Measurements from ENCODE around the gene DMRTC2. TPM values are rescaled to one million over a fixed set of nuclear protein-coding genes. Genes with fewer than 3 reads are reported as not detected.

The DMRTC2 gene
- total and polyA plus RNA-seq, 4 donors = 0.03 TPM; not detected in 3

DNA sequence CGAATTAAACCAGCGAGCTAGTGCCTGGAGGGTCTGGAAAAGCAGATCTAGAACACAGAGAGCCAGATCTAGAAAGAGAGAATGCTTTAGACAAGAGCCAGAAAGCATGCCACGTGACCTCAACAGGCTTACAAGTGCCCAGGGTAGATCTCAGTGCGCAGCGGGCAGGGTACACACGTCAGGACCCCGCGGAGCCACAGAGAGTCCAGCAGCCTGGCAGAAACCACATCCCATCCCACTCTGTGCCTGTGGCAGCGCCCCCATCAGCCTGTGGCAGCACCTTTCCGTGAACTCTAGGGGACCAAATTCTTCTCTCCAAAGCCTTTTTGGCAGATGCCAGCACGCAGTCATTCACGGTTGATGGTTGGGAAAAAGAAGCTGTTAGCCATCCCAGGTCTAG lies 44.1 kb downstream of the DMRTC2 start:
- Histone ChIP-seq H3K4me1 (ENCODE audit: control insufficient read depth in 5 of 5, insufficient read depth in 5 of 5, low read length in 5 of 5) (peaks cover 0 to 24% (median 7%) of the 10 kb centered on the region in 5 donors), H3K9ac (ENCODE audit: insufficient read depth in 1 of 2, low read length in 2 of 2) (no peak overlapping the region), H3K27me3 (ENCODE audit: control insufficient read depth in 3 of 3, insufficient read depth in 3 of 3, low read length in 2 of 3) (no peaks in the 10 kb centered on the region), H3K4me3 (no peak overlapping the region), H3K36me3 (ENCODE audit: control insufficient read depth in 4 of 4, insufficient read depth in 4 of 4, low read length in 4 of 4) (peaks cover 0 to 37% (median 4%) of the 10 kb centered on the region in 4 donors), H3K27ac (ENCODE audit: low read depth in 1 of 2, low read length in 1 of 2) (no peak overlapping the region), H3K9me3 (ENCODE audit: control insufficient read depth in 4 of 4, insufficient read depth in 3 of 4, low read length in 3 of 4) (no peaks in the 10 kb centered on the region)
- 75 to 79% methylated on average over 12 of the region's 12 CpGs for WGBS, 2 donors
- TF ChIP-seq, protein P1, sequence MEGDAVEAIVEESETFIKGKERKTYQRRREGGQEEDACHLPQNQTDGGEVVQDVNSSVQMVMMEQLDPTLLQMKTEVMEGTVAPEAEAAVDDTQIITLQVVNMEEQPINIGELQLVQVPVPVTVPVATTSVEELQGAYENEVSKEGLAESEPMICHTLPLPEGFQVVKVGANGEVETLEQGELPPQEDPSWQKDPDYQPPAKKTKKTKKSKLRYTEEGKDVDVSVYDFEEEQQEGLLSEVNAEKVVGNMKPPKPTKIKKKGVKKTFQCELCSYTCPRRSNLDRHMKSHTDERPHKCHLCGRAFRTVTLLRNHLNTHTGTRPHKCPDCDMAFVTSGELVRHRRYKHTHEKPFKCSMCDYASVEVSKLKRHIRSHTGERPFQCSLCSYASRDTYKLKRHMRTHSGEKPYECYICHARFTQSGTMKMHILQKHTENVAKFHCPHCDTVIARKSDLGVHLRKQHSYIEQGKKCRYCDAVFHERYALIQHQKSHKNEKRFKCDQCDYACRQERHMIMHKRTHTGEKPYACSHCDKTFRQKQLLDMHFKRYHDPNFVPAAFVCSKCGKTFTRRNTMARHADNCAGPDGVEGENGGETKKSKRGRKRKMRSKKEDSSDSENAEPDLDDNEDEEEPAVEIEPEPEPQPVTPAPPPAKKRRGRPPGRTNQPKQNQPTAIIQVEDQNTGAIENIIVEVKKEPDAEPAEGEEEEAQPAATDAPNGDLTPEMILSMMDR (IDR thresholded peaks at IDR 0.05; ENCODE audit: control extremely low read depth, extremely low read depth) = no peak
- no peak for ATAC-seq (ENCODE audit: insufficient read depth, low FRiP score)
- DNase-seq = no peak

DNA sequence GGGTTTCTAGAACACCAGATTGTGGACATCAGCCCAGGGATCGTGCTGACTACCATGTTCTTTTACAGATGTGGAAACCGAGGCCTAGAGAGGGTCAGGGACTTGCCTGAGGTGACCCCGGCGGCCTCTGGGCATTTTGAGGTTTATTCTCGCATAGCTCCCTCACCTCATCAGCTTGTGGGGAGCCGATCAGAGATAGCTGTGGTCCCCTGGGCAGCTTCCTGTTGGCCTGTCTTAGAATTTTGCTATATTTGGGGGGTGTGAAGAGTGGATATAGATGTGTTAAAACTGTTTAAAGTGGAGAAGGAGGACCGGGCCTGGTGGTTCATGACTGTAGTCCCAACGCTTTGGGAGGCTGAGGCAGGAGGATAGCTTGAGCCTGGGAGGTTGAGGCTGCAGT lies 45.1 kb downstream of the DMRTC2 start:
- H3K36me3 ChIP-seq (ENCODE audit: control insufficient read depth in 4 of 4, insufficient read depth in 4 of 4, low read length in 4 of 4) = peaks cover 0 to 47% (median 8%) of the 10 kb centered on the region in 4 donors
- no peak overlapping the region for H3K4me3 ChIP-seq
- WGBS, 2 donors = 88% methylated on average over 8 of the region's 8 CpGs
- TF ChIP-seq, protein P1 (IDR thresholded peaks at IDR 0.05; ENCODE audit: control extremely low read depth, extremely low read depth) = no peak
- DNase-seq (no peak), ATAC-seq (ENCODE audit: insufficient read depth, low FRiP score) (no peak)
- H3K9ac ChIP-seq (ENCODE audit: insufficient read depth in 1 of 2, low read length in 2 of 2) = no peak overlapping the region
- no peaks in the 10 kb centered on the region for H3K9me3 ChIP-seq (ENCODE audit: control insufficient read depth in 4 of 4, insufficient read depth in 3 of 4, low read length in 3 of 4)
- no peaks in the 10 kb centered on the region for H3K27me3 ChIP-seq (ENCODE audit: control insufficient read depth in 3 of 3, insufficient read depth in 3 of 3, low read length in 2 of 3)
- H3K27ac ChIP-seq (ENCODE audit: low read depth in 1 of 2, low read length in 1 of 2) = no peak overlapping the region
- H3K4me1 ChIP-seq (ENCODE audit: control insufficient read depth in 5 of 5, insufficient read depth in 5 of 5, low read length in 5 of 5) = peaks cover 0 to 19% (median 5%) of the 10 kb centered on the region in 5 donors

DNA sequence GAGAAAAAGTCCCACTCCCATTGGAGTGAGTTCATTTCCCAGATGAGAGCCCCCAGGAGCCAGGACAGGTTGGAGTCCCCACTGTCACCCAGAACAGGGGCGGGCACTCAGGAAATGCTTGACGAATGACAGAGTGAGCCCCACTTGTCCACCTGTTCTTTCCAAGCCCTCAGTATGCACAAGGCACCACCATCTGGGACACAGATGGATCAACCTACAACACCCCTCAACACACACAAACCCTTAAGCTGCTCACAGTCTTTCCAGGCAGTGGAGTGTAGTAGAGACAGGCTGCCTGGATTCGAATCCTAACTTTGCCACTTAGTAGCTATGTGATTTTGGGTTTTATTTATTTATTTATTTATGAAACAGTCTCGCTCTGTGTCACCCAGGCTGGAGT lies 46.1 kb downstream of the DMRTC2 start:
- DNase-seq (no peak), ATAC-seq (ENCODE audit: insufficient read depth, low FRiP score) (no peak)
- peaks cover 0 to 16% (median 3%) of the 10 kb centered on the region in 5 donors for H3K4me1 ChIP-seq (ENCODE audit: control insufficient read depth in 5 of 5, insufficient read depth in 5 of 5, low read length in 5 of 5)
- H3K9ac ChIP-seq (ENCODE audit: insufficient read depth in 1 of 2, low read length in 2 of 2) = no peak overlapping the region
- TF ChIP-seq, protein P1 (IDR thresholded peaks at IDR 0.05; ENCODE audit: control extremely low read depth, extremely low read depth) = no peak
- no peak overlapping the region for H3K27ac ChIP-seq (ENCODE audit: low read depth in 1 of 2, low read length in 1 of 2)
- H3K27me3 ChIP-seq (ENCODE audit: control insufficient read depth in 3 of 3, insufficient read depth in 3 of 3, low read length in 2 of 3) = no peaks in the 10 kb centered on the region
- 96% methylated on average over 4 of the region's 4 CpGs for WGBS, 2 donors
- H3K36me3 ChIP-seq (ENCODE audit: control insufficient read depth in 4 of 4, insufficient read depth in 4 of 4, low read length in 4 of 4) = peaks cover 5 to 57% (median 15%) of the 10 kb centered on the region in 4 donors
- no peak overlapping the region for H3K4me3 ChIP-seq
- no peaks in the 10 kb centered on the region for H3K9me3 ChIP-seq (ENCODE audit: control insufficient read depth in 4 of 4, insufficient read depth in 3 of 4, low read length in 3 of 4)
